Measurements from ENCODE around the gene CLCN1.

Gene CLCN1

GRCh38 chr7:143374561-143374960 is 58.6 kb downstream of the CLCN1 start:
- DNase-seq (ENCODE audit: low spot score) = no peak
- H3K27ac ChIP-seq = peak overlapping the region in 1 of 2 donors; percentile 29
- no peak for TF ChIP-seq CTCF (IDR thresholded peaks at IDR 0.05)
- H3K4me3 ChIP-seq = no peak overlapping the region

- TF ChIP-seq CTCF (IDR thresholded peaks at IDR 0.05) = no peak
- Histone ChIP-seq H3K4me3 (no peak overlapping the region), H3K27ac (peak overlapping the region in 1 of 2 donors; percentile 57)
- no peak for DNase-seq (ENCODE audit: low spot score)
These were observed 59.6 kb downstream of the CLCN1 start for GRCh38 chr7:143375298-143376034.

GRCh38 chr7:143376396-143376795 is 60.5 kb downstream of the CLCN1 start:
- Histone ChIP-seq H3K27ac (peak overlapping the region in 1 of 2 donors; percentile 57), H3K4me3 (no peak overlapping the region)
- TF ChIP-seq CTCF (IDR thresholded peaks at IDR 0.05) = no peak
- DNase-seq (ENCODE audit: low spot score) = no peak

- TF ChIP-seq CTCF (IDR thresholded peaks at IDR 0.05) = no peak
- Histone ChIP-seq H3K4me3 (peak overlapping the region; percentile 79), H3K27ac (peak overlapping the region; percentile 89 to 99)
- DNase-seq (ENCODE audit: low spot score) = no peak
These were observed 63.8 kb downstream of the CLCN1 start for GRCh38 chr7:143379611-143380259.

- peak; percentile 77 for TF ChIP-seq CTCF (IDR thresholded peaks at IDR 0.05)
- Histone ChIP-seq H3K27ac (peak overlapping the region; percentile 95 to 99), H3K4me3 (peak overlapping the region; percentile 79)
- peak; percentile 88 for DNase-seq (ENCODE audit: low spot score)
These were observed 64.3 kb downstream of the CLCN1 start for GRCh38 chr7:143380260-143380645.

GRCh38 chr7:143380646-143381426 is 64.9 kb downstream of the CLCN1 start, which contains the start of gene ZYX:
ZYX (plus strand) TSS chr7:143381345; CDS start chr7:143381572, 227 bp downstream.
- H3K4me3 ChIP-seq = peak within 1 kb of the TSS; percentile 79
- no peak for TF ChIP-seq CTCF (IDR thresholded peaks at IDR 0.05)
- peak; percentile 98 for DNase-seq (ENCODE audit: low spot score)
- peak within 1 kb of the TSS; percentile 95 to 99 for H3K27ac ChIP-seq
